Thyroid gland (tissue), 4 donors: Measurements from ENCODE around the gene PALLD. TPM values are rescaled to one million over a fixed set of nuclear protein-coding genes. Genes with fewer than 3 reads are reported as not detected.

Source experiments
- DNase-seq, 2 donors: peaks; one replicate each; pipeline ENCODE4 v3.0.0-alpha.2; 2019
- H3K27ac ChIP-seq, 3 donors: fragments of 200-600 bp; sonication (generic); 1 replicate in 2 of 3; 2 replicates in 1 of 3; pipeline ENCODE4 v1.5.1; 2016 to 2019; ENCODE audit warnings: mild to moderate bottlenecking in 1 of 3, moderate library complexity in 1 of 3
- H3K27me3 ChIP-seq: fragments of 200-600 bp; sonication (generic); one replicate; pipeline ENCODE4 v1.5.1; 2019
- H3K36me3 ChIP-seq, 2 donors: fragments of 200-600 bp; sonication (generic); one replicate each; pipeline ENCODE4 v1.5.1; 2016 to 2019
- H3K4me1 ChIP-seq, 2 donors: fragments of 200-600 bp; sonication (generic); one replicate each; pipeline ENCODE4 v1.5.1; 2017 to 2019
- H3K4me3 ChIP-seq, 3 donors: fragments of 200-600 bp; sonication (generic); replicated peaks in 1 of 3; 1 replicate in 2 of 3; 2 replicates in 1 of 3; pipeline ENCODE4 v1.5.1; 2016; ENCODE audit warnings: mild to moderate bottlenecking in 1 of 3
- H3K9me3 ChIP-seq: fragments of 200-600 bp; sonication (generic); one replicate; pipeline ENCODE4 v1.5.1; 2017
- CTCF ChIP-seq, 6 experiments: fragments of 200-600 bp in 3 of 6; fragments of 450-650 bp in 3 of 6; sonication (generic) in 3 of 6; IDR thresholded peaks; one replicate each; pipeline ENCODE4 v1.5.1; 2016 to 2019; ENCODE audit warnings: antibody characterized with exemption in 6 of 6, mild to moderate bottlenecking in 2 of 6, inconsistent platforms in 1 of 6, moderate library complexity in 1 of 6
- POLR2A ChIP-seq, 2 donors: fragments of 450-650 bp; IDR thresholded peaks; one replicate each; pipeline ENCODE4 v1.6.1; 2017; ENCODE audit warnings: antibody characterized with exemption in 2 of 2, mild to moderate bottlenecking in 2 of 2, moderate library complexity in 1 of 2
- WGBS, 2 donors: methylation state at CpG; one replicate each; pipeline ENCODE4 v1.1.5; 2017; 5-methylcytosine and 5-hydroxymethylcytosine counted together
- intact Hi-C: fragments of 100-400 bp; cut with DNase I; formaldehyde crosslinking; loops from one replicate; pipeline ENCODE4 v1.15.1; 2023
- total RNA-seq, 4 donors: library from RNA; depleted of rRNA; stranded (reverse); fragments of >200 nt; gene quantifications; one replicate each; pipeline ENCODE4 v1.2.3, GENCODE V29; 2016

The PALLD gene
- total RNA-seq, 4 donors from 2014 or later = 152 to 311 (median 226) TPM

GRCh38 chr4:168515222-168516011, 18.6 kb downstream of the PALLD start:
- H3K4me1 ChIP-seq = peaks cover 27 to 34% of the 10 kb centered on the region in 2 donors
- 49 to 55% methylated on average over 5 of the region's 5 CpGs for WGBS, 2 donors
- TF ChIP-seq POLR2A (IDR thresholded peaks at IDR 0.05) (no peak), CTCF (IDR thresholded peaks at IDR 0.05) (no peak)
- intact Hi-C loops = no loop called here
- peak overlapping the region in 2 of 3 donors; percentile 44 to 53 for H3K27ac ChIP-seq
- no peak overlapping the region for H3K4me3 ChIP-seq
- no peaks in the 10 kb centered on the region for H3K27me3 ChIP-seq
- H3K36me3 ChIP-seq = no peaks in the 10 kb centered on the region
- peak; percentile 30 to 39 for DNase-seq
- no peaks in the 10 kb centered on the region for H3K9me3 ChIP-seq

- no peaks in the 10 kb centered on the region for H3K27me3 ChIP-seq
- DNase-seq = peak; percentile 36 to 44
- peak overlapping the region in 1 of 3 donors; percentile 44 for H3K27ac ChIP-seq
- H3K4me1 ChIP-seq = peaks cover 30 to 39% of the 10 kb centered on the region in 2 donors
- 56 to 60% methylated on average over 2 of the region's 2 CpGs for WGBS, 2 donors
- TF ChIP-seq CTCF (IDR thresholded peaks at IDR 0.05) (no peak), POLR2A (IDR thresholded peaks at IDR 0.05) (no peak)
- no peaks in the 10 kb centered on the region for H3K36me3 ChIP-seq
- H3K9me3 ChIP-seq = no peaks in the 10 kb centered on the region
- H3K4me3 ChIP-seq = no peak overlapping the region
- intact Hi-C loops = no loop called here
These were observed 20.0 kb downstream of the PALLD start for GRCh38 chr4:168516841-168517240.

GRCh38 chr4:168519576-168519975, 22.7 kb downstream of the PALLD start:
- H3K4me1 ChIP-seq = peaks cover 32 to 38% of the 10 kb centered on the region in 2 donors
- no peak overlapping the region for H3K4me3 ChIP-seq
- H3K36me3 ChIP-seq = no peaks in the 10 kb centered on the region
- intact Hi-C loops = no loop called here
- TF ChIP-seq CTCF (IDR thresholded peaks at IDR 0.05) (no peak), POLR2A (IDR thresholded peaks at IDR 0.05) (no peak)
- H3K27ac ChIP-seq = no peak overlapping the region
- WGBS, 2 donors = 97 to 98% methylated on average over 1 of the region's 1 CpG
- DNase-seq = no peak
- no peaks in the 10 kb centered on the region for H3K9me3 ChIP-seq
- no peaks in the 10 kb centered on the region for H3K27me3 ChIP-seq

- no peaks in the 10 kb centered on the region for H3K9me3 ChIP-seq
- 52 to 53% methylated on average over 2 of the region's 2 CpGs for WGBS, 2 donors
- H3K27ac ChIP-seq = peak overlapping the region; percentile 50 to 54 (median 52)
- peaks cover 16 to 18% of the 10 kb centered on the region in 2 donors for H3K4me1 ChIP-seq
- intact Hi-C loops = no loop called here
- no peak for DNase-seq
- no peaks in the 10 kb centered on the region for H3K27me3 ChIP-seq
- H3K36me3 ChIP-seq = no peaks in the 10 kb centered on the region
- no peak for TF ChIP-seq POLR2A (IDR thresholded peaks at IDR 0.05)
- no peak for TF ChIP-seq CTCF (IDR thresholded peaks at IDR 0.05)
- H3K4me3 ChIP-seq = no peak overlapping the region
These were observed 24.9 kb downstream of the PALLD start for GRCh38 chr4:168521721-168522120.

GRCh38 chr4:168522356-168522755, 25.5 kb downstream of the PALLD start:
- DNase-seq = no peak
- intact Hi-C loops = no loop called here
- no peaks in the 10 kb centered on the region for H3K27me3 ChIP-seq
- no peak overlapping the region for H3K4me3 ChIP-seq
- no peaks in the 10 kb centered on the region for H3K36me3 ChIP-seq
- WGBS, 2 donors = 40% methylated on average over 2 of the region's 2 CpGs
- H3K9me3 ChIP-seq = no peaks in the 10 kb centered on the region
- peak overlapping the region in 2 of 3 donors; percentile 50 to 54 for H3K27ac ChIP-seq
- TF ChIP-seq CTCF (IDR thresholded peaks at IDR 0.05) = no peak
- no peak for TF ChIP-seq POLR2A (IDR thresholded peaks at IDR 0.05)
- H3K4me1 ChIP-seq = peaks cover 12 to 16% of the 10 kb centered on the region in 2 donors
